Muscle layer of colon (tissue), 2 donors: ENCODE results near the gene PDZD8.
"Not testable (repeated sequence)": the region's sequence is repeated elsewhere in the genome, so short reads cannot be mapped to it uniquely, and the experiment has no call there.

Source experiments
- H3K27ac ChIP-seq: one replicate; pipeline ENCODE4 v1.7.0; 2013; ENCODE audit warnings: low read depth, mild to moderate bottlenecking, low read length, moderate library complexity
- H3K27me3 ChIP-seq, 2 donors: one replicate each; pipeline ENCODE4 v1.7.0; 2013; ENCODE audit warnings: low read length in 2 of 2, mild to moderate bottlenecking in 2 of 2; ENCODE audit not compliant: insufficient read depth in 2 of 2, control insufficient read depth in 1 of 2
- H3K36me3 ChIP-seq: one replicate; pipeline ENCODE4 v1.7.0; 2013; ENCODE audit warnings: mild to moderate bottlenecking, low read length; ENCODE audit not compliant: insufficient read depth
- H3K4me1 ChIP-seq: one replicate; pipeline ENCODE4 v1.7.0; 2013; ENCODE audit warnings: mild to moderate bottlenecking, low read length; ENCODE audit not compliant: insufficient read depth
- H3K4me3 ChIP-seq, 2 donors: one replicate each; pipeline ENCODE4 v1.7.0; 2013; ENCODE audit warnings: low read length in 2 of 2, low read depth in 1 of 2, mild to moderate bottlenecking in 1 of 2, moderate library complexity in 1 of 2
- H3K9ac ChIP-seq: one replicate; pipeline ENCODE4 v1.7.0; 2013; ENCODE audit warnings: low read length
- H3K9me3 ChIP-seq: one replicate; pipeline ENCODE4 v1.7.0; 2013; ENCODE audit warnings: mild to moderate bottlenecking, low read length
- donor health status: abdominal sarcoma.
- donor health status: Adenocarcinoma of cecum.

The PDZD8 gene

GRCh38 chr10:117312430-117312829 is 62.8 kb downstream of the PDZD8 start:
- H3K36me3 ChIP-seq, result no peaks in the 10 kb centered on the region
- H3K9ac ChIP-seq, result no peak overlapping the region
- no peak overlapping the region for H3K27ac ChIP-seq
- no peak overlapping the region for H3K4me3 ChIP-seq
- H3K9me3 ChIP-seq, result no peaks in the 10 kb centered on the region
- H3K27me3 ChIP-seq, result no peaks in the 10 kb centered on the region
- H3K4me1 ChIP-seq, result no peaks in the 10 kb centered on the region

- no peaks in the 10 kb centered on the region for H3K9me3 ChIP-seq
- no peak overlapping the region for H3K27ac ChIP-seq
- no peaks in the 10 kb centered on the region for H3K4me1 ChIP-seq
- no peak overlapping the region for H3K4me3 ChIP-seq
- H3K36me3 ChIP-seq, result no peaks in the 10 kb centered on the region
- no peaks in the 10 kb centered on the region for H3K27me3 ChIP-seq
- H3K9ac ChIP-seq, result no peak overlapping the region
Measured at GRCh38 chr10:117311261-117311660, 64.0 kb downstream of the PDZD8 start.

- H3K27ac ChIP-seq, result no peak overlapping the region
- H3K9me3 ChIP-seq, result no peaks in the 10 kb centered on the region
- no peaks in the 10 kb centered on the region for H3K36me3 ChIP-seq
- H3K9ac ChIP-seq, result no peak overlapping the region
- no peaks in the 10 kb centered on the region for H3K27me3 ChIP-seq
- no peaks in the 10 kb centered on the region for H3K4me1 ChIP-seq
- H3K4me3 ChIP-seq, result no peak overlapping the region
Measured at GRCh38 chr10:117306674-117307073, 68.6 kb downstream of the PDZD8 start.

- H3K9me3 ChIP-seq, H3K4me3 ChIP-seq, H3K9ac ChIP-seq, H3K36me3 ChIP-seq, H3K27me3 ChIP-seq, H3K4me1 ChIP-seq, H3K27ac ChIP-seq: not testable (repeated sequence)
Measured at GRCh38 chr10:117303451-117303850, 71.8 kb downstream of the PDZD8 start.

- H3K4me3 ChIP-seq, result no peak overlapping the region
- H3K27me3 ChIP-seq, result no peaks in the 10 kb centered on the region
- no peak overlapping the region for H3K27ac ChIP-seq
- H3K9me3 ChIP-seq, result no peaks in the 10 kb centered on the region
- H3K36me3 ChIP-seq, result no peaks in the 10 kb centered on the region
- H3K4me1 ChIP-seq, result no peaks in the 10 kb centered on the region
- H3K9ac ChIP-seq, result no peak overlapping the region
Measured at GRCh38 chr10:117300671-117301070, 74.6 kb downstream of the PDZD8 start.

GRCh38 chr10:117299435-117299834 is 75.8 kb downstream of the PDZD8 start:
- Histone ChIP-seq H3K9me3 (no peaks in the 10 kb centered on the region), H3K36me3 (no peaks in the 10 kb centered on the region), H3K4me3 (no peak overlapping the region)

GRCh38 chr10:117298219-117298618 is 77.0 kb downstream of the PDZD8 start:
- no peaks in the 10 kb centered on the region for H3K36me3 ChIP-seq
- H3K4me1 ChIP-seq, result no peaks in the 10 kb centered on the region
- no peaks in the 10 kb centered on the region for H3K9me3 ChIP-seq
- H3K27me3 ChIP-seq, result no peaks in the 10 kb centered on the region
- no peak overlapping the region for H3K4me3 ChIP-seq
- H3K9ac ChIP-seq, result no peak overlapping the region
- no peak overlapping the region for H3K27ac ChIP-seq

More at GRCh38 chr10:117299435-117299834, 75.8 kb downstream of the PDZD8 start:
- no peaks in the 10 kb centered on the region for H3K27me3 ChIP-seq
- no peaks in the 10 kb centered on the region for H3K4me1 ChIP-seq
- no peak overlapping the region for H3K9ac ChIP-seq
- no peak overlapping the region for H3K27ac ChIP-seq

- Histone ChIP-seq H3K36me3 (no peaks in the 10 kb centered on the region), H3K27ac (no peak overlapping the region), H3K27me3 (no peaks in the 10 kb centered on the region), H3K9ac (no peak overlapping the region), H3K4me1 (no peaks in the 10 kb centered on the region), H3K4me3 (no peak overlapping the region), H3K9me3 (no peaks in the 10 kb centered on the region)
Measured at GRCh38 chr10:117294735-117295134, 80.5 kb downstream of the PDZD8 start.

- Histone ChIP-seq H3K9ac (no peak overlapping the region), H3K4me3 (no peak overlapping the region), H3K36me3 (peaks cover 6% of the 10 kb centered on the region), H3K4me1 (no peaks in the 10 kb centered on the region), H3K9me3 (no peaks in the 10 kb centered on the region), H3K27ac (no peak overlapping the region), H3K27me3 (no peaks in the 10 kb centered on the region)
Measured at GRCh38 chr10:117294039-117294645, 81.1 kb downstream of the PDZD8 start.

- H3K9ac ChIP-seq, H3K4me3 ChIP-seq, H3K27me3 ChIP-seq, H3K9me3 ChIP-seq, H3K36me3 ChIP-seq, H3K4me1 ChIP-seq, H3K27ac ChIP-seq: not testable (repeated sequence)
Measured at GRCh38 chr10:117290872-117291271, 84.4 kb downstream of the PDZD8 start.

- Histone ChIP-seq H3K9ac (no peak overlapping the region), H3K27ac (no peak overlapping the region), H3K9me3 (no peaks in the 10 kb centered on the region), H3K4me3 (no peak overlapping the region), H3K4me1 (no peaks in the 10 kb centered on the region), H3K36me3 (peaks cover 22% of the 10 kb centered on the region), H3K27me3 (no peaks in the 10 kb centered on the region)
Measured at GRCh38 chr10:117284716-117285494, 90.3 kb downstream of the PDZD8 start.

GRCh38 chr10:117277675-117278074 is 97.6 kb downstream of the PDZD8 start:
- Histone ChIP-seq H3K27ac (no peak overlapping the region), H3K9ac (no peak overlapping the region), H3K9me3 (no peaks in the 10 kb centered on the region), H3K4me3 (no peak overlapping the region), H3K4me1 (no peaks in the 10 kb centered on the region), H3K27me3 (no peaks in the 10 kb centered on the region), H3K36me3 (no peaks in the 10 kb centered on the region)
